Measurements from ENCODE around the gene ZDHHC11B.
"Not testable (repeated sequence)": the region's sequence is repeated elsewhere in the genome, so short reads cannot be mapped to it uniquely, and the experiment has no call there.

ZDHHC11B gene, protein sequence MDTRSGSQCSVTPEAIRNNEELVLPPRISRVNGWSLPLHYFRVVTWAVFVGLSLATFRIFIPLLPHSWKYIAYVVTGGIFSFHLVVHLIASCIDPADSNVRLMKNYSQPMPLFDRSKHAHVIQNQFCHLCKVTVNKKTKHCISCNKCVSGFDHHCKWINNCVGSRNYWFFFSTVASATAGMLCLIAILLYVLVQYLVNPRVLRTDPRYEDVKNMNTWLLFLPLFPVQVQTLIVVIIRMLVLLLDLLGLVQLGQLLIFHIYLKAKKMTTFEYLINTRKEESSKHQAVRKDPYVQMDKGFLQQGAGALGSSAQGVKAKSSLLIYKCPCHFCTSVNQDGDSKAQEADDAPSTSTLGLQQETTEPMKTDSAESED

DNA sequence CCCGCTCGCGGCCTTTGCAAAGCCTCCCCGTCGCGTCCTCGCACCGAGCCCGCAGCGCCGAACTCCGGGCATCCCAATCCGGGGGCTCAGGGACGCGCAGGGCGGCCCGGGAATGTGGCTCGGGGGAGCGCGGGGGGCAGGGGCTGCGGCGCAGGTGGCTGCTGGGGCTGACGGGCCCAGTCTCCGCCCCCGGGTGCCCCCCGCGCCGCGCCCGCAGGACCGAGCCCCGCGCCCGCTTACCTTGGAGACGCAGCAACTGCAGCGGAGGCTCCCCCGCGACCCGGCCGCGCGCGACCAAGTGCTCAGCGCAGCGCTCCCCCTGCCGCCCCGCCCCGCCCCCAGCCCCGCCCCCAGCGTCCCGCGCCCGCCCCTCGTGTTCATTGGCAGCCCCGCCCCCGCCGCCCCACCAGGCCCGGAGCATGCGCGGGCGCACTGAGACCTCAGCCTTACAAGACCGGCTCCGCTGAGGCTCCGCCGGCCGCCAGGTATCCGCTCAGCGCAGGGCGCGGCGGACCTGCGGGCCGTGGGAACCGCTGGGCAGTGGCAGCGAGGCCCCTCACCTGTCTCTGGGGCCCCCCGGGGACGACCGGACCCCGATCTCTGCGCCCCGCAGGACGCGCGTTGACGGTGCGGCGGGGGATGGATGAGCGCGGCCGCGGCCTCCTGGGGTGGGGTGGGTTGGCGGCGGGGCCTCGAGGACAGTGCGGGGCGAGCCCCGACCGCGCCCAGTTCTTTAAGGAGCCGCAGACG lies at the start of gene ZDHHC11B:
Gene ZDHHC11B, minus strand, starts transcription at position 302 of the 750 bp plus-strand sequence. CDS start 17,810 bp downstream, outside the sequence.
- not testable (repeated sequence) for H3K36me3 ChIP-seq (ENCODE audit: control insufficient read depth, insufficient read depth, low read length); H3K9ac ChIP-seq (ENCODE audit: low read length); H3K27ac ChIP-seq (ENCODE audit: low read depth, low read length); H3K4me1 ChIP-seq (ENCODE audit: control insufficient read depth, insufficient read depth, low read length); H3K27me3 ChIP-seq (ENCODE audit: control insufficient read depth, insufficient read depth, low read length)
- H3K4me3 ChIP-seq (ENCODE audit: low read length) = peak within 1 kb of the TSS; percentile 69

- not testable (repeated sequence) for H3K4me1 ChIP-seq (ENCODE audit: control insufficient read depth, insufficient read depth, low read length); H3K36me3 ChIP-seq (ENCODE audit: control insufficient read depth, insufficient read depth, low read length); H3K27ac ChIP-seq (ENCODE audit: low read depth, low read length); H3K27me3 ChIP-seq (ENCODE audit: control insufficient read depth, insufficient read depth, low read length); H3K9ac ChIP-seq (ENCODE audit: low read length); H3K4me3 ChIP-seq (ENCODE audit: low read length)
Observed at GRCh38 chr5:834013-834412, 49.5 kb upstream of the ZDHHC11B start.

DNA sequence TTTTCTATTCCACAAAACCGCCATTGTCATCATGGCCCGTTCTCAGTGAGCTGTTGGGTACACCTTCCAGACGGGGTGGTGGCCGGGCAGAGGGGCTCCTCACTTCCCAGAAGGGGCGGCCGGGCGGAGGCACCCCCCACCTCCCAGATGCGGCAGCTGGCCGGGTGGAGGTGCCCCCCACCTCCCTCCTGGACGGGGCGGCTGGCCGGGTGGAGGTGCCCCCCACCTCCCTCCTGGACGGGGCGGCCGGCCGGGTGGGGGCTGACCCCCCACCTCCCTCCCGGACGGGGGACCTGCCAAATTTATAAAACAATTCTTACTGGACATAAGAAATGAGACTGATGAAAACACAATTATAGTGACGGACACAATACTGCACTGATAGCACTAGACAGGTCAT lies 43.7 kb upstream of the ZDHHC11B start:
- H3K9ac ChIP-seq (ENCODE audit: low read length); H3K4me3 ChIP-seq (ENCODE audit: low read length); H3K27ac ChIP-seq (ENCODE audit: low read depth, low read length); H3K36me3 ChIP-seq (ENCODE audit: control insufficient read depth, insufficient read depth, low read length); H3K4me1 ChIP-seq (ENCODE audit: control insufficient read depth, insufficient read depth, low read length); H3K27me3 ChIP-seq (ENCODE audit: control insufficient read depth, insufficient read depth, low read length): not testable (repeated sequence)

DNA sequence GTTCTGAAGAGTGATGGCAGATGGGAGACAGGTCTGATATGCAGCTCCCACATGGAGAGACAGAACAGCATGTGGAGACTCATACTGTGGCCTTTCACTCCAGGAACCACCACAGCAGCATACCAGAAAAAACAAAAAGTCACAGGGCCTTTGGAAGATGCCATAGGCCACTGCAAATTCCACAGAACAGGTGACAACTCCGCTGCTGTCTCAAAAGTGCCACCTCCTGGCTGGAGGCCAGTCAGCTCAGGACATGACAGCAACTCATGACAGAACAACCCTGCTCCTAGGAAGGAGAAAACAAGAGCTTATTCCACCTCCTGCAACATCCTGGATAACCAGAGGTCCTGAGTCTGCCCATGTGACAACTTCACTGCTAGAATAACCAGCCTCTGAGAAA lies 41.0 kb upstream of the ZDHHC11B start:
- not testable (repeated sequence) for H3K9ac ChIP-seq (ENCODE audit: low read length); H3K36me3 ChIP-seq (ENCODE audit: control insufficient read depth, insufficient read depth, low read length); H3K4me1 ChIP-seq (ENCODE audit: control insufficient read depth, insufficient read depth, low read length); H3K4me3 ChIP-seq (ENCODE audit: low read length); H3K27ac ChIP-seq (ENCODE audit: low read depth, low read length); H3K27me3 ChIP-seq (ENCODE audit: control insufficient read depth, insufficient read depth, low read length)

DNA sequence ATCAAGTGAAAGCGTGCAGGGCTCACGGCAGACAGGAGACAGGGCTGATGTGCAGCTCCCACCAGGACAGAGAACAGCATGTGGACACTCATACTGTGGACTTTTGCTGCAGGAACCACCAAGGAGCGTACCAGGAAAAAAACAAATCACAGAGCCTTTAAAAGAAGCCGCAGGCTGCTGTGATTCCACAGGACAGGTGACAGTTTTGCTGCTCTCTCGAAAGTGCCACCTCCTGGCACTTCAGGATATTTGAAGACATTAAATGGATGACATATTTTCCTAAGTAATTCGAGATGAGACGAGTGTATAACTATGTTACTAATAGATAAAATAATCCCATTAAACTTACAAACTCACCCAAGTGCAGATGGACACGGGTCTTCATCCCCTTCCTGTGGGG lies 37.0 kb upstream of the ZDHHC11B start:
- Histone ChIP-seq H3K9ac (ENCODE audit: low read length) (no peak overlapping the region), H3K4me3 (ENCODE audit: low read length) (no peak overlapping the region), H3K36me3 (ENCODE audit: control insufficient read depth, insufficient read depth, low read length) (no peaks in the 10 kb centered on the region), H3K4me1 (ENCODE audit: control insufficient read depth, insufficient read depth, low read length) (no peaks in the 10 kb centered on the region), H3K27ac (ENCODE audit: low read depth, low read length) (no peak overlapping the region), H3K27me3 (ENCODE audit: control insufficient read depth, insufficient read depth, low read length) (no peaks in the 10 kb centered on the region)

DNA sequence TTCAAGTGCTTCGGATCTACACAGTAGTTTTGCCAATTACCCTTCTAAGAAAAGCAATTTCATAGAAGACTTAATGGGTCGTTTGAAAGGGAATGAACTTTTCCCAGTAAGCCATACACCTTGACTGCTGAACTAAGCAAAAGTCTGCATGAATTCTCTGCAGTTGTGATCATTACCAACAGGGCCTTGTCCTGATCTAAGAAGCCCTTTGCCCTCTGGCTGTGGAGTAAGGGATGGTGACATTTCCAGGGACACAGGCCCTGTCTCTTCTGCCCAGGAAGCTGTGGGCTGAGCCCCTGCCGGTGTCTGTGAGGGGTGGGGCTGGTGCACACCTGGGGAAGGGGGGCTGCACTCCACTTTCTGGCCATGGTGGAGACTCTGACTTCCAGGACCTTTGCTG lies 35.7 kb upstream of the ZDHHC11B start:
- Histone ChIP-seq H3K27ac (ENCODE audit: low read depth, low read length) (no peak overlapping the region), H3K36me3 (ENCODE audit: control insufficient read depth, insufficient read depth, low read length) (no peaks in the 10 kb centered on the region), H3K9ac (ENCODE audit: low read length) (no peak overlapping the region), H3K27me3 (ENCODE audit: control insufficient read depth, insufficient read depth, low read length) (no peaks in the 10 kb centered on the region), H3K4me1 (ENCODE audit: control insufficient read depth, insufficient read depth, low read length) (no peaks in the 10 kb centered on the region), H3K4me3 (ENCODE audit: low read length) (no peak overlapping the region)

DNA sequence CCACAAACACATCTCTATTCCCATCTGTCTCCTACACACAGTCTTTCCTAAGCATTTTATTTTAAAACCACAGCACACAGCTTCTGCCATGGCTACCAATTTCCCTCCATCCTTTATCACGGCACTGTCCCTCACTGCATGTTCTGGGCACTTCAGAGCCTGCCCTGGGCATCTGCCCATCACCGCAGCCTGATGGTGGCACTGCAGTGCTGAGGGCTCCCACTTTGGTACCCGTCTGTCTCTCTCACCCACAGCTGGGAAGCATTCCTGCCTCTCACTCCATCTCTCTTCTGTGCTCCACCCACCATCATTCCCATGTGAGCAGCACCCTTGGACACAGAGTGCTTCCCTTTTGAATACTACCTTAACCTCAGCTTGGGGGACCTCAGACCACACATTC lies 34.5 kb upstream of the ZDHHC11B start:
- Histone ChIP-seq H3K27me3 (ENCODE audit: control insufficient read depth, insufficient read depth, low read length) (no peaks in the 10 kb centered on the region), H3K36me3 (ENCODE audit: control insufficient read depth, insufficient read depth, low read length) (no peaks in the 10 kb centered on the region), H3K27ac (ENCODE audit: low read depth, low read length) (no peak overlapping the region), H3K4me3 (ENCODE audit: low read length) (no peak overlapping the region), H3K4me1 (ENCODE audit: control insufficient read depth, insufficient read depth, low read length) (no peaks in the 10 kb centered on the region), H3K9ac (ENCODE audit: low read length) (no peak overlapping the region)

DNA sequence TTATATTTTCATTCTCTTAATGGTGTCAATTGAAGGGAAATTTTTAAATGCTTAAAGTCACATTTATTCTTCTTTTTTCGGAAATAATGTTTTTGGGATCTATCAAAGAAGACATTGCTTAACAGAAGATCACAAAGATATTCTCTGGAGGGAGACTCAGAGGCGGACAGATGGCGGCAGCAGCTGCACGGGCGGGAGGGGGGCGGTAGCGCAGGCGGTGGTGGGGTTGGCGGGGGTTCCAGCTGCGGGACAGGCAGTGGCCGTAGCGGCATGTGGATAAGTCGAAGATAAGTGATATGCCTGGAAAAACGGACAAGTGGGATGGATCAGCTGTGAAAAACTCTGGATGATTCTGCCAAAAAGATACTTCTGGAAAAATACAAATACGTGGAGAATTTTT lies 31.6 kb upstream of the ZDHHC11B start:
- H3K4me3 ChIP-seq (ENCODE audit: low read length) = no peak overlapping the region
- H3K27ac ChIP-seq (ENCODE audit: low read depth, low read length) = no peak overlapping the region
- no peaks in the 10 kb centered on the region for H3K4me1 ChIP-seq (ENCODE audit: control insufficient read depth, insufficient read depth, low read length)
- no peaks in the 10 kb centered on the region for H3K36me3 ChIP-seq (ENCODE audit: control insufficient read depth, insufficient read depth, low read length)
- no peak overlapping the region for H3K9ac ChIP-seq (ENCODE audit: low read length)
- H3K27me3 ChIP-seq (ENCODE audit: control insufficient read depth, insufficient read depth, low read length) = no peaks in the 10 kb centered on the region

GRCh38 chr5:815449-815848 lies 30.9 kb upstream of the ZDHHC11B start:
- Histone ChIP-seq H3K27me3 (ENCODE audit: control insufficient read depth, insufficient read depth, low read length) (no peaks in the 10 kb centered on the region), H3K4me3 (ENCODE audit: low read length) (no peak overlapping the region), H3K9ac (ENCODE audit: low read length) (no peak overlapping the region), H3K4me1 (ENCODE audit: control insufficient read depth, insufficient read depth, low read length) (no peaks in the 10 kb centered on the region), H3K36me3 (ENCODE audit: control insufficient read depth, insufficient read depth, low read length) (no peaks in the 10 kb centered on the region), H3K27ac (ENCODE audit: low read depth, low read length) (no peak overlapping the region)

GRCh38 chr5:813575-813974 lies 29.0 kb upstream of the ZDHHC11B start:
- H3K36me3 ChIP-seq (ENCODE audit: control insufficient read depth, insufficient read depth, low read length); H3K4me3 ChIP-seq (ENCODE audit: low read length); H3K27ac ChIP-seq (ENCODE audit: low read depth, low read length); H3K4me1 ChIP-seq (ENCODE audit: control insufficient read depth, insufficient read depth, low read length); H3K27me3 ChIP-seq (ENCODE audit: control insufficient read depth, insufficient read depth, low read length); H3K9ac ChIP-seq (ENCODE audit: low read length): not testable (repeated sequence)

GRCh38 chr5:811384-811783 lies 26.9 kb upstream of the ZDHHC11B start:
- not testable (repeated sequence) for H3K9ac ChIP-seq (ENCODE audit: low read length); H3K27me3 ChIP-seq (ENCODE audit: control insufficient read depth, insufficient read depth, low read length); H3K36me3 ChIP-seq (ENCODE audit: control insufficient read depth, insufficient read depth, low read length); H3K4me3 ChIP-seq (ENCODE audit: low read length); H3K4me1 ChIP-seq (ENCODE audit: control insufficient read depth, insufficient read depth, low read length); H3K27ac ChIP-seq (ENCODE audit: low read depth, low read length)

DNA sequence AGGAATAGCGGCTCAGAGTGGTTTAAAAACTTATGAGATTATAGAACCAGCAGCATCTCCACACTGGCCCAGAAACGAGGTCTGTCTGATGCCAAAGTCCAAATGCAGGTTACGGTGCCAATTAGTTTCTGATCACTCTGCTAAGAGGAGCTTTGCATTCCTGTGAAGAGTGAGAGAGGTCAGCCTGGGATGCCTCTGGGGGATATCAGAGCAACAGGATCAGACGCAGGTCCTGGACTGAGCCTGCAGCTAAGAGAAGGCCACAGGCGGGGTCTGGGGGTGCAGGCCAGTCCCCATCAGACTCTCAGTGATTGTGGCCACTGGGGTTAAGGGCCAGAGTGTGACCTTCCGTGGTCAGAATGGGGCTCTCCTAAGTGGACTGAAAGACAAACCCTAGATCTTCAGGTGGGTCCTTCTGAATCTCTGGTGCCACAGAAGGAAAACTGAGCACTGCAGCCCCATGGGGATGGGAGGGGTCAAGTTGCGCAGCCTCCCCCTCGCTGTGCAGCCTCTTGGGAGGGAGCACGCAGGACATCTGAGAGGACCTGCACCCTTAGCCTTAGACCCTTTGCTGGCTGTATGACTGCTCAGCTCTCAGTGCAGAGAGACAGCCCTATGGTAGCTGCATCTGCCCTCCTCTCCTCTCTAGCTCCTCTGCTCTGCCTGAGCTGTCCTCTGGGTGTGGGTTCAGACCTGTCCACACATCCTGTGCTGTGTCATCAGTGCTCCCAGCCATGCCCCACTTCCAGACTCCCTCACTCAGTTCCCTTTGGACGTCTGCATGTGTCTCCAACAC lies 23.4 kb upstream of the ZDHHC11B start:
- H3K4me3 ChIP-seq (ENCODE audit: low read length); H3K27ac ChIP-seq (ENCODE audit: low read depth, low read length); H3K9ac ChIP-seq (ENCODE audit: low read length); H3K27me3 ChIP-seq (ENCODE audit: control insufficient read depth, insufficient read depth, low read length); H3K4me1 ChIP-seq (ENCODE audit: control insufficient read depth, insufficient read depth, low read length); H3K36me3 ChIP-seq (ENCODE audit: control insufficient read depth, insufficient read depth, low read length): not testable (repeated sequence)

Measured in rectal smooth muscle tissue (tissue), 1 donor.